OCI-LY7 (cell line): ENCODE results near the gene BCAN.
A peak's percentile ranks its signal among the peaks of the same experiment; 100 is the strongest.

Experiments used
- CTCF ChIP-seq: fragments of 200-600 bp; sonication (generic); conservative IDR thresholded peaks from 2 replicates; pipeline ENCODE4 v1.5.1; 2014; ENCODE audit warnings: mild to moderate bottlenecking, antibody characterized with exemption, low read length, moderate library complexity, mixed read lengths
- EZH2phosphoT487 ChIP-seq: fragments of 200-600 bp; sonication (generic); IDR thresholded peaks from 2 replicates; pipeline ENCODE4 v1.6.1; 2018; ENCODE audit warnings: low read depth, borderline replicate concordance, mild to moderate bottlenecking, mixed run types, antibody characterized with exemption, low read length, moderate library complexity, mixed read lengths

- TF ChIP-seq CTCF (peak; percentile 89), EZH2phosphoT487 (no peak)
Measured at GRCh38 chr1:156602557-156602993, 39.3 kb upstream of the BCAN start.
